GM08714 (cell line): ENCODE measurements around the gene NUP62.

Experiments used
- H3K4me3 ChIP-seq: fragments of 200-500 bp; sonication (Bioruptor generic); 2 replicates; pipeline ENCODE4 v1.5.1; 2014; ENCODE audit warnings: mild to moderate bottlenecking, low read length, inconsistent platforms
- ZNF274 ChIP-seq: IDR thresholded peaks from 2 replicates; pipeline ENCODE4 v1.6.1; 2012; ENCODE audit warnings: mild to moderate bottlenecking, low read depth, low read length

The NUP62 gene

DNA sequence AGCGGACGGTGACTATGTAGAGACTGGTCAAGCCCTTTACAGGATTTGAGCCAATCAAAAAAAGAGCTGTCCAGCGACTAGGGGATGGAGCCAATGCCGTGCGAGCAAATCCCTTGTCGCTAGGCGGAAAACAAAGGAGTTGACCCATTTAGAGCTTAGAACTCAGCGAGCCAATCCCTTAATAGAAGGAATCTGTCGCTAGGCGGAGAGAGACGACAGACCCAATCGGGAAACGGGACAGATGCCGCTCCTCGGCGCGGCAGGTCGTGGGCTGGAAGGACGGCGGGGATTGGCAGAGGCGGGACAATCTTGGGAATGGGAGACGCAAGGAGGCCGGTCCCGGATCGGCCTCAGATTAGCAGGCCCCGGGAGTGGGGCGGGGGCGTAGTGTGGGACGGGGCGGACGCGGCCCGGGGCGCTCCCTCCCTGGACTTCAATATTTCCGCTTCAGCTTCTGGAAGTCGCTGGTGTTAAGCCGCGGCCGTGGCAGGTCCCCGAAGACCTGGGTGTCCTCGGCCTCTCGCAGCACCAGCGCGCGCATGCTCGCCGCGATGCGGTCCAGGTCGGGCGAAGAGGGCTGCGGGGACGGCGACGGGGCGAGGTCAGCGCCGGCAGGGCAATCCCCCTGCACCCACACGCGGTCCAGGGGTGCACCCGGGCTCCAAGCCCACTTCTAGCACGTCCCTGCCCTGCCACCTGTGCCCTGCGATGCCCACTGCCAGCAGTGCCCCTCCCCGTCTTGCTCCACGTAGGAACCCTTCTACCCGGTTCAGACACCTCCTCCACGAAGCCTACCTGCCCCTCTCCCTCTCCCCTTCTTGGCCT lies 59.6 kb downstream of the NUP62 start:
- TF ChIP-seq ZNF274: no peak
- peak overlapping the region; percentile 44; the same call in 1 of the 2 replicates for H3K4me3 ChIP-seq

- peak overlapping the region; percentile 36; the same call in 1 of the 2 replicates for H3K4me3 ChIP-seq
- TF ChIP-seq ZNF274: no peak
Observed at GRCh38 chr19:49869009-49869483, 60.3 kb downstream of the NUP62 start.

GRCh38 chr19:49866933-49867782 lies 62.1 kb downstream of the NUP62 start, which contains the start of gene PNKP:
Gene PNKP (minus strand): TSS chr19:49867576. CDS start chr19:49867204, 372 bp downstream.
- no peak for TF ChIP-seq ZNF274

DNA sequence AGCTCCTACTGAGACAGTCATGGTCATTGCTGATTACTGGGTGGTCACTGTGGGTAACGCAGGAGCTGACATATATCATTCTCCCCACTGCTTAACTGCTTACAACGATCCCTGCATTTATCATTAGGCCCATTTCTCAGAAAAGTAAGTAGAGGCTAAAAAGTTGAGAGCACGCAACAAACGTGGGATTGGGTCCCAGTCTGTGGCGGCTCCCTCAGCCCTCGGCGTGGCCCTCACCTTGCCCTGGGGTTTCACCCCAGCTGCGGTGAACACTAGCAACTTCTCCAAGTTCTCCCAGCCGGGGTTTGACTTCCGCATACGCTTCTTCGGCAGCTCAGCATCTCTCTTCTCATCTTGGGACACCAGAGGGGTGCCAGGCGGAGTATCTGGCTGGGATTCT lies 64.4 kb downstream of the NUP62 start:
- no peak for TF ChIP-seq ZNF274
- no peak overlapping the region for H3K4me3 ChIP-seq

More at GRCh38 chr19:49866933-49867782, 62.1 kb downstream of the NUP62 start, which contains the start of gene PNKP:
- peak within 1 kb of the TSS; percentile 83 for H3K4me3 ChIP-seq

GRCh38 chr19:49863935-49864320 lies 65.4 kb downstream of the NUP62 start:
- TF ChIP-seq ZNF274: no peak

DNA sequence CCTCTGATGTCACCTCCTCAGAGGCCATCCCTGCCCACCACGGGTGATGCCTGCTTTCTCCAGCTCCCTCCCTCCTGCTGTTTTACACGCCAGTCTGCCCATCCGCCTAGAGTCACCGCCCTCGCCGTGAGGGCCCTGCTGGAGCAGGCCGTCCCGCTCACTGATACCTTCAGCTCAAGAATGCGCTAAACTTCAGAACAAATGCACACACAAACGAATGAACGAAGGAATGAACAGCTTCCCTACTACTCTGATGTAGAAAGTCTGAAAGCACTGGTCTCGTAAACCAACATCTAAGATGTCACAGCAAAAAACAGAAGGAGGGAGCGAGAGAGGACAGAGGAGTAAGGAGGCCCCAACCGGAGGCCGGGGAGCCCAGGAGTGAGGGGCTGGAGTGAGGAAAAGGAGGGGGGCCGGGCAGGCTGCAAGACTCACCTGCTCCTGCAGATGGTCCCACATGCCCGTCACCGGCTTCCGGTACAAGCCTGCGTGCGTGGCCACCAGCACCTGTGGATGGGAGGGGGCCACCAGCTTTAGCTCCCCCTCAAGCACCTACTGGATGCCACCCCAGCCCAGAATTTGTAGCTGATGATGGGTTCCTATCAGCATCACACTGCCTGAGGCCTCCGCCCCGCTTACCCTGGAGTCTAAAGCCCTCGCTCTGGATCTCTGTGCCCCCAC lies 65.9 kb downstream of the NUP62 start:
- TF ChIP-seq ZNF274: no peak
- no peak overlapping the region for H3K4me3 ChIP-seq

More at GRCh38 chr19:49863935-49864320, 65.4 kb downstream of the NUP62 start:
- H3K4me3 ChIP-seq: no peak overlapping the region

DNA sequence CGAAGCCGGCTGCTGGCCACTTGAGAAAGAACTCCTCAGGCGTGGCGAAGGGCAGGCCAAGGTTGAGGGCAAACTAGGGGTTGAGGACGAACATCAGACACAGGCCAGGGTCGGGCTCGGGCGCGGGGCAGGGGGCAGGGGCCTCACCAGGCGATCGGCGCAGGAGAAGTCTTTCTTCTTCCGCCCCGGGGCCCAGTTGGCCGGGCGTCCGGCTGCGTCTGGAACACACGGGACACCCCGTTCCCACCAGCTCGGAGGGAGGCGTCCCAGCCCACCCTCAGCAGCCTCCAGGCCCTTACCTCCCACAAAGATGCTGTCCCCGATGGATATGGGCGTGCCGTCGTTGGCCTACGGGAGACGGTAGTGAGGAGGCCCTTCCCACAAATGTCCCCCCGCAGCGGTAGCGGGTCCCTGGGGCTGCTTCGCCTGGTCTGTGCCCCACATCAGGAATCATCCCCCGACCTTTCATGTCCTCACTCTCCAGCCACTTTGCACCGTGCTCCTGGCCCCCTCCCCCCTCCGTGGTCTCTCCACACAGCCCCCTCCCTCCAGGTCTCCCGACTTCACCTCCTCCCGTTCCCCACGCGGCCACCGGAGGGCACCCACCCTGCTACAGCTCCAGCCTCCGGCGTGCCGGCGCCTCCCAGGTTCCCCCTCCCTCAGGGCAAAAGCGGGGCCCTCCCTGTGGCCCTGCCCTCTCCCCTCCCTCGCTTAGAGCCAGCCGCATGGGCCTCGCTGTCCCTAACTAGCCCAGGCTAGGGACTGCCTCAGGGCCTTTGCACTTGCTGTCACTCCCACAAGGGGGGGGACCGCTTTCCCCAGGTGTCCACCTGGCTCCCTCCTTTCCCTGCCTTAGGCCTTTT lies 66.7 kb downstream of the NUP62 start:
- TF ChIP-seq ZNF274: no peak

DNA sequence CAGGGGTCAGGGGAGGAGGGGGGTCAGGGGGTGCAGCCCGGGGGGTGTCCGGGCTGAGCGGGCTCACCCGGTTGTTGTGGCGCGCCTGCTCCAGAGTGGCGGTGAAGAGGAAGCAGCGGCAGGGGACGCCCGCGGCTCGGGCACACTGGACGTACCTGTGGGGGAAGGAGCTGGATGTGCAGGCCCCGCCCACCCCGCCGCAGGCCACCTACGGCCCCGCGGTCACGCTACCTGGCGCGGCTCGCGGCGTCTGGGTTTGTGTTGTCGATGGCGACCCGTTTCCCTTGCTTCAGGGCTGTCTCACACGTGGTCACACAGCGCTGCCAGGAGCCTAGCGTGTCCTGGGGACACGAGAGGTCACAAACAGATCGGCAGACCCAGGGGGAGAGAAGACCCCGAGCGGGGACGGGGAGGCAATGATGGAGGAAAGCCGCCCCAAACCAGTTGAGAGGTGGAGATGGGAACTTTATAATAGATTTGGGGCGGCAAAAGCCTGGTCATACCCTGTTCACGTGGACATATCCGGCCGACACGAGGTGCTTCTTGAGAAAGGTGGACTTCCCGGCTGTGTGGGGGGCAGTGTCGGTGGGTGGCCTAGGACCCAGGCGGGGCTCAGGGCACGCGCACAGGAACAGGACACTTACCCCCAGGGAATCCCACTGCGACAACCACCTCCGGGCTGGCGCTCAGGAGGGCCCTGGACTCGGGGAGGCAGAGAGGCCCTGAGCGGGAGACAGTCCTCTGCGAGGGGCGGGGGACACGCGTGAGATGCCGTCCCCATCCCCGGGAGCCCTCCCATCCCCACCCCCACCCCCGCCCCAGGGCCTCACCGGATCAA lies 67.5 kb downstream of the NUP62 start:
- H3K4me3 ChIP-seq: no peak overlapping the region
- no peak for TF ChIP-seq ZNF274

More for the DNA sequence above, 66.7 kb downstream of the NUP62 start:
- H3K4me3 ChIP-seq: no peak overlapping the region

DNA sequence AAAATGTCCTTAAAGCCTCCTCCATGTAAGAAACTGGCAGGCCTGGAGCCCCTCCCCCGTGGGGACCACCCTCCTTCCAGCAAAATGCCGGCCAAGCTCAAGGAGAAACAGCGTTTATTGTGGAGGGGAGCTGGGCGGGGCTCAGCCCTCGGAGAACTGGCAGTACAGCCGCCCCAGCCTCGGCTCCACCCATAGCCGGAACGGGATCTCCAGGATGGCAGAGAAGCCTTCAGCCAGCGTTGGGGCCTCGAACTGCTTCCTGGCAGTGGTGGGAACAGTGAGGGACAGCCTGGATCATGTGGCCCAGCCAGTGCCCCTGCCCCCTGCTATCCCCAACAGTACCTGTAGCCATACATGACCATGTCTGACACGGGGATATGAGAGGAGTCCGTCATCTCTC lies 68.2 kb downstream of the NUP62 start:
- TF ChIP-seq ZNF274: no peak
- no peak overlapping the region for H3K4me3 ChIP-seq

DNA sequence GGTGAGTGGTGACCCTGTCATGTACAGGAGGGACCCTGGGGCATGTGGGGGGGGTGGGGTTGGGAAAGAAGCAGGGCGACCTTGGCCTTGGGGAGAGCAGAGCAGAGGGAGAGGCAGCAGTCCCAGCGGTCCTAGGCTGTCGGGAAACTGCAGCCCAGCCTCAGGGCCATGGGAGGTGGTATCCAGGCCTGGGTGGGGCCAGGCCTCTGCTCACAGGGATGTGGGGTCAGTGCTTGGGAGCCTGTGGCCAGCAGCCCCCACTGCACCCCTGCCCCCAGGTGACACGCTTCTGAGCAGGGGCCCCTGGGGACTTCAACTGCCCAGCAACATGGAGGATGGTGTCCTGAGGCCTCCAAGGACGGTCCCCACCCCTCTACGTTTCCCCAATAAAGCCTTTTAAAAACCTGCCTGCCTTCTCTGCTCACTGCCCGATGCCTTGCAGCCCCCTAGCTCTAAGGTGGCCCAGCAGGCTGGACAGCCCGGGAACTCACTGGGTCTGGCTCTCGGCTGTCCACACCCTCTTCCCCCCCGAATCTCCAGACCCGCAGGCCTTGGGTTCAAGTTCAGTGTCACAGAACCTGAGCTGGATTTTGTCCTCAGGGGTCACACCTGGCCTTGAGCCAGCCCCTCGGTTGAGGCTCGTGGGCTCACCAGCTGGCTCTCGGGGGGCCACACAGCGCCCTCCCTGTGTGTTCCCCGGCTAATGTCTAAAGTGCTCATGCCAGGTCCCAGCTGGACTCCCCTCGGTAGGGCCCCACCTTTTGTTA lies 68.8 kb downstream of the NUP62 start:
- TF ChIP-seq ZNF274: no peak
- H3K4me3 ChIP-seq: no peak overlapping the region

DNA sequence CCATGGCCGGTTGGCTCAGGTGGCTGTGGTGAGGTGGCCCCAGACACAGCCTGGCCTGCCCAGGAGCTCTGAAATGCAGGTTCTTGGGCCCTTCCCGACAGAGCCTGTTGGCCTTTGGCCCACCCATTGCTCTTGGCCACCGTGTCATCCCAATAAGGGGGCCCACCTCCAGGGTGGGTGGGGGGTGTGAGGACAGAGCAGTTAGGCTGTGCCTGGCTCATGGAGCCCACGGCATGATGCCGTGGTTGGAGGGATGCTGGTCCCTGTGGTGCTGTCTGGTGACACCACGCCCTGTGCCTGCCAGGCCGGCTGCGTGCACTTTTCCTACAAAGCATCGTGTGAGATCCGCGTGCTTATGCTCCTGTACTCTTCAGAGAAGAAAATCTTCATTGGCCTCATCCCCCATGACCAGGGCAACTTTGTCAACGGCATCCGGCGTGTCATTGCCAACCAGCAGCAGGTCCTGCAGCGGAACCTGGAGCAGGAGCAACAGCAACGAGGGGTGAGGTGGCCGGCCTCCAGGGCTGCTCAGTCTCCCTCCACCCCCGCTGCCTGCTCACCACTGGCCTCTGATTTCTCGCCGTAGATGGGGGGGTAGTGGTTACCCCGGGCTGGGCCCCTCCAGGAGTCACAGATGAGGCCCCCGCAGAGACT lies 69.5 kb downstream of the NUP62 start:
- no peak overlapping the region for H3K4me3 ChIP-seq
- TF ChIP-seq ZNF274: no peak
